Activated CD8-positive, alpha-beta T cell treated with anti-CD3 and anti-CD28 coated beads, Interleukin-2, amount 10 ng/mL, durations not matched to agents 7 days and 5 days (primary cell): ENCODE data around the gene APBA1. TPM values are rescaled to one million over a fixed set of nuclear protein-coding genes. Genes with fewer than 3 reads are reported as not detected.

Experiments
- ATAC-seq: fragments of 150-1000 bp; cut with Tn5 transposase; one replicate; pipeline ENCODE4 v1.10.0; 2021; ENCODE audit warnings: moderate library complexity
- CTCF ChIA-PET: fragments of 350-600 bp; sonication (Branson Sonifier 250); formaldehyde crosslinking; loops from one replicate; lab custom pipeline; 2021; ENCODE audit warnings: antibody characterized with exemption; lab: Charles Lee
- POLR2A ChIA-PET: fragments of 350-600 bp; sonication (Branson Sonifier 250); formaldehyde crosslinking; loops from one replicate; lab custom pipeline; 2021; ENCODE audit warnings: antibody characterized with exemption; lab: Charles Lee
- DNase-seq: peaks from one replicate; pipeline ENCODE4 v3.0.0-alpha.2; 2020
- H3K27ac Mint-ChIP-seq: one replicate; pipeline ENCODE4 v1.8.0; 2021; ENCODE audit warnings: mild to moderate bottlenecking, mixed read lengths
- H3K27me3 Mint-ChIP-seq: one replicate; pipeline ENCODE4 v1.8.0; 2021; ENCODE audit warnings: low read depth, mixed read lengths
- H3K36me3 Mint-ChIP-seq: one replicate; pipeline ENCODE4 v1.8.0; 2021; ENCODE audit warnings: low read depth, mixed read lengths
- H3K4me1 Mint-ChIP-seq: one replicate; pipeline ENCODE4 v1.8.0; 2021; ENCODE audit warnings: low read depth, mixed read lengths
- H3K4me3 Mint-ChIP-seq: one replicate; pipeline ENCODE4 v1.8.0; 2021; ENCODE audit warnings: mild to moderate bottlenecking, mixed read lengths
- H3K9me3 Mint-ChIP-seq: one replicate; pipeline ENCODE4 v1.8.0; 2022; ENCODE audit warnings: mixed read lengths; ENCODE audit not compliant: insufficient read depth
- total RNA-seq, 2 experiments: library from RNA; stranded (reverse); gene quantifications; one replicate each; pipeline ENCODE4 v1.2.3, GENCODE V29; 2021

Gene APBA1
- total RNA-seq = under 1 TPM; 0.13 TPM

DNA sequence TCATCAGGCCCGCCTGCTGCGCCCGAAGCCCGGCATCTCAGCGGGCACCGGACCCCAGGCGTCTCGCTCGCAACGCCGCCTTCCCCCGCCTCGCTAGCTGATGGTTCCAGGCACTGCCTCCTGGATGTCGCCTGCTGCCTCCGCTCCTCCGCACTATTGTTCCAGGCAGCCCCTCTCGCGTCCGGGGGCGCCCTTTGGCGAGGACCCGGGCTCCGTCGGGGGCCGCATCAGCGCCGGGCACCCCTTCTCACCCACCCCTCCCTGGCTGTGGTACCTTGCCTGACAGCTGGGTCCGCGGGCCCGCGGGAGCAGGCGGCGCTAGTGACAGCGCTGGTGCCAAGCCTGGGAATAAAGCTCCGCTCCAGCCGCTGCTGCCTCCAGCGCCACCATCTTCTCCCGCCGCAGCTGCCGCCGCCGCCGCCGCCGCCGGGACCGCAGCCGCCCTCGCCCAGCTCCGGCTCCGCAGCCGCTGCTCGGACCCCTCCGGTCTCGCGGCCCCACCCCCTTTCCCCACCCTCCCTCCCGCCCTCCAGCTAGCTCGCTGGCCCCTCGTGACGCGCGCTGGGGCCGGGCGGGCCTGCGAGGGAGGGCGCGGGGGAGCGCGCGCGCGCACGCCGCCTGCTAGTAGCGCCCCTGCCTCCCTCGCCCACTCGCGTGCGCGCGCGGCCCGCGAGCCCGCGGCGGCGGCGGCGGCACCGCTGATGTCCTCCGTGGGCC lies at the start of gene APBA1:
Gene APBA1 (minus strand): TSS at position 493 of the 717 bp plus-strand sequence.
- peak within 1 kb of the TSS; percentile 73 for H3K4me3 Mint-ChIP-seq
- ChIA-PET POLR2A (interaction anchor here (1.6 kb wide), 1 partner anchor 87 kb away, joined by 5 read pairs; no protein-coding TSS in a partner anchor), CTCF (interaction anchor here (0.7 to 2.5 kb wide), 10 partner anchors 12 to 252 kb away, joined by 3 to 10 read pairs (median 4); no protein-coding TSS in a partner anchor)
- peaks cover 31% of the 10 kb centered on the region for H3K27me3 Mint-ChIP-seq
- H3K4me1 Mint-ChIP-seq = peaks cover 15% of the 10 kb centered on the region
- H3K27ac Mint-ChIP-seq = no peak within 1 kb of the TSS
- no peaks in the 10 kb centered on the region for H3K9me3 Mint-ChIP-seq
- ATAC-seq (peak; percentile 55), DNase-seq (peak; percentile 22)
- no peaks in the 10 kb centered on the region for H3K36me3 Mint-ChIP-seq

DNA sequence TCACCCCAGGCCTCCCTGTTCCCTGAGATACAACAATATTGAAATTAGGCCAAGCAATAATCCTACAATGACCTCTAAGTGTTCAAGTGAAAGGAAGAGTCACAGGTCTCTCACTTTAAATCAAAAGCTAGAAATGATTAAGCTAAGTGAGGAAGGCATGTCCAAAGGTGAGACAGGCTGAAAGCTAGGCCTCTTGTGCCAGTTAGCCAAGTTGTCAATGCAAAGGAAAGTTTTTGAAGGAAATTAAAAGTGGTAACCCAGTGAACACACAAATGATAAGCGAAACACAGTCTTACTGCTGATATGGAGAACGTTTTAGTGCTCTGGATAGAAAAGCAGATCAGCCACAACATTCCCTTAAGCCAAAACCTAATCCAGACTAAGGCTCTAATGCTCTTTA lies 47.8 kb upstream of the APBA1 start:
- Mint-ChIP-seq H3K4me1 (no peaks in the 10 kb centered on the region), H3K27ac (peak overlapping the region; percentile 24), H3K4me3 (no peak overlapping the region), H3K36me3 (peaks cover 57% of the 10 kb centered on the region), H3K9me3 (no peaks in the 10 kb centered on the region), H3K27me3 (no peaks in the 10 kb centered on the region)
- POLR2A ChIA-PET = no interaction called here
- ATAC-seq (no peak), DNase-seq (no peak)
- CTCF ChIA-PET = interaction anchor here (0.6 kb wide), 1 partner anchor 13 kb away, joined by 3 read pairs; no protein-coding TSS in a partner anchor

DNA sequence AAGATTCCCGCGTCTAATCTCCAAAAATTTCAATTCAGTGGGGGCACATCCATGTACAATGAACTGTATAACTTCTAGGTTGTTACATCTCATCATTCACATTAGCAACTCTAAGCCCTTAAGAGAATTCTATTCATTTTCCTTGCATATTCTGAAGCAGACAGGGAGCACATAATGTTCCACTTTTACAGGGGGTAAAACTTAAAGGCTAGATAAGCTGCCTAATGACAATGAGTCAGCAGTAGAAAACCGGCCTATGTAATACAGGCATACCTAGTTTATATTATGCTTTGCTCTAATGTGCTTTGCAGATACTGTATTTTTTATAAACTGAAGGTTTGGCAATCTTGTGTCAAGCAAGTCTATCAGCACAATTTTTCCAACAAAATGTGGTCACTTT lies 47.2 kb upstream of the APBA1 start:
- H3K4me3 Mint-ChIP-seq = no peak overlapping the region
- DNase-seq (no peak), ATAC-seq (no peak)
- no peak overlapping the region for H3K27ac Mint-ChIP-seq
- H3K36me3 Mint-ChIP-seq = peaks cover 53% of the 10 kb centered on the region
- no peaks in the 10 kb centered on the region for H3K9me3 Mint-ChIP-seq
- ChIA-PET CTCF (no interaction called here), POLR2A (no interaction called here)
- H3K27me3 Mint-ChIP-seq = no peaks in the 10 kb centered on the region
- H3K4me1 Mint-ChIP-seq = no peaks in the 10 kb centered on the region

DNA sequence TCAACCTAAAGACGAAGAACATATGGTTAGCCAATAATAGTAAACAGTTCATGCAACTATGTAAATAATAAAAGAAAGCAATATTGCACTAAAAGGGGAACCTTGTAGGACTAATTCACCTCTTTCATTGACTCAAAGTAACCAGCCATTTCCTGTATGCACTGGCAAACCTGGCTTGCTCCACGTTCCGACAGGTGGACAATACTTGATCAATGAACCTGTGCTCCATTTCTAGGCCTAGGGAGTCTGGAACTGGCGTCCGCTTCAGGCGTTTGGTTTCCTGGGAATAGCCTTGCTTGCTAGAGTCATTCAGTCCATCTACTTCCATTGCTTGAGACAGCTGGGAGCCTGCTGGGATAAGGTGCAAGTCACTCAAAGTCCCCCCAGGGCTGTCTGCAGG lies 46.0 kb upstream of the APBA1 start:
- Mint-ChIP-seq H3K36me3 (peaks cover 51% of the 10 kb centered on the region), H3K27ac (no peak overlapping the region), H3K27me3 (no peaks in the 10 kb centered on the region), H3K9me3 (no peaks in the 10 kb centered on the region), H3K4me3 (no peak overlapping the region), H3K4me1 (no peaks in the 10 kb centered on the region)
- no peak for ATAC-seq
- POLR2A ChIA-PET = interaction anchor here (0.6 kb wide), 1 partner anchor 676 kb away, joined by 3 read pairs; no protein-coding TSS in a partner anchor
- DNase-seq = no peak
- CTCF ChIA-PET = no interaction called here

DNA sequence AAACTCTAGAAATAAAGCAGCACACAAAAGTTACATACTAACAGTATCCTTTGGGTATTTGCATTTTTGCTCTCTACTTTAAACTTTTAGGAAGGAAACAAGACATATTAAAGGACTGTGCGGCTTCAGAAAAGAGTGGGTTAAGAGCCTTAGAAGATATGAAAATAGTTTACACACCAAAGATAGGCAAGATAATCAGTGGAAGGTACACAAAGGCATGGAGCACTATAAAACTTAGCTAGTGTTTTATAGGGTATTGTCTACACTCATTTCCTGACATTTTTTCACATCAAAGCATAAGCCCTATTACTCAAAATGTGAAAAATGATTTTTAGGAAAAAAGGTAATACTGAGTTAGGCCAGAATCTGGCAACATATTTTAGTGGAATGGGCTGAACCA lies 43.7 kb upstream of the APBA1 start:
- H3K4me3 Mint-ChIP-seq = no peak overlapping the region
- H3K27ac Mint-ChIP-seq = no peak overlapping the region
- no peak for DNase-seq
- H3K36me3 Mint-ChIP-seq = peaks cover 47% of the 10 kb centered on the region
- CTCF ChIA-PET = no interaction called here
- ATAC-seq = no peak
- POLR2A ChIA-PET = no interaction called here
- no peaks in the 10 kb centered on the region for H3K4me1 Mint-ChIP-seq
- H3K27me3 Mint-ChIP-seq = no peaks in the 10 kb centered on the region
- no peaks in the 10 kb centered on the region for H3K9me3 Mint-ChIP-seq

DNA sequence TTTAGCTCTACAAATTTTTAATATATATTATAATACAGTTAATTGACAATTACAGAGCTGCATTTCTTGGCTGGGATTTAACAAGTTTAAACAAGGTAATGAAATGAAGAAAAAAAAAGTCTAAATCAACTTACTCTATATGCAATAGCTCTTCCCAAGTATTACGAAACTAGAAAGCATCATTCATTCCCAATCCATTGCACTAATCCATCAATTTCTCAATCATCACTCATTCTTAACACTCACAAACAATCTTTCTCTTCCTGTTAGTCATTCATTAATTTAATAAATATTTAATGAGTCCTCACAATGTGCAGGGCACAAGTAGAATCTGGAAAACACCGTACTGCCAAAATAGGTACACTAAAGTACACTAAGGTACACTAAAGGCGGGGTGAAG lies 42.9 kb upstream of the APBA1 start:
- H3K27me3 Mint-ChIP-seq = no peaks in the 10 kb centered on the region
- no peak for ATAC-seq
- CTCF ChIA-PET = no interaction called here
- no peak for DNase-seq
- no peaks in the 10 kb centered on the region for H3K4me1 Mint-ChIP-seq
- no peak overlapping the region for H3K27ac Mint-ChIP-seq
- POLR2A ChIA-PET = no interaction called here
- no peak overlapping the region for H3K4me3 Mint-ChIP-seq
- H3K36me3 Mint-ChIP-seq = peaks cover 42% of the 10 kb centered on the region
- no peaks in the 10 kb centered on the region for H3K9me3 Mint-ChIP-seq

DNA sequence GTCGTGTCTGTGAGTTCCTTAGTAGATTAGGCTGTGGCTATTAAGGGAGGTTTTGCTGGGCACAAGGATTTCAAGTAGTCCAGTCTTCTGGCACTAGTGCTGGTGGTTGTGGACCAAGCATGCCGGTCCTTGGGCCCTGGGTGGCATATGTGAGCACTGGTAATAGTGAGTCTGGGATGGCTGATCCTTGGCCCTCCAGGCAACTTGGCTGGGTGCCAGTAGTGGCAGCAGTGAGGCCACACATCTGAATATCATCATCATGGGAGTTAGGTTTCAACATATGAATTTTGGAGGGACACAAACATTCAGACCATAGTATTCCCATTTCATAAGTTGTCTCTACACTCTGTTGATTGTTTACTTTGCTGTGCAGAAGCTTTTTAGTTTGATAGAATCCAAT lies 25.3 kb upstream of the APBA1 start:
- ATAC-seq = no peak
- Mint-ChIP-seq H3K9me3 (peaks cover 32% of the 10 kb centered on the region), H3K4me1 (no peaks in the 10 kb centered on the region), H3K36me3 (peaks cover 3% of the 10 kb centered on the region), H3K4me3 (no peak overlapping the region), H3K27ac (no peak overlapping the region), H3K27me3 (peaks cover 15% of the 10 kb centered on the region)
- ChIA-PET POLR2A (no interaction called here), CTCF (no interaction called here)
- DNase-seq = no peak

DNA sequence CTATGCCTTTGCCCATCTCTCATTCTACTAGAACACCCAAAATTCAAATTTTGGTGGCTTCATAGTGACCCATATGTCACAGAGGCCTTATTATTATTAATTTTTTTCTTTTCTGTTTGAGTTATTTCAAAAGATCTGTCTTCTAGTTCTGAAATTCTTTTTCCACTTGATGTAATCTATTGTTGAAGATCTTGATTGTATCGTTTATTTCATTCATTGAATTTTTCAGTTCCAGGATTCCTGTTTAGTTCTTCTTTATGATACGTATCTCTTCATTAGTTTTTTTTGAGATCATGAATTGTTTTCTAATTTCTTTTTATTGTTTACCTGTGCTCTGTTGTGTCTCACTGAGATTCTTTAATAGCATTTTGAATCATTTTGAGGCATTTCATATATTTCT lies 24.6 kb upstream of the APBA1 start:
- peaks cover 3% of the 10 kb centered on the region for H3K36me3 Mint-ChIP-seq
- no peak overlapping the region for H3K27ac Mint-ChIP-seq
- H3K9me3 Mint-ChIP-seq = peaks cover 32% of the 10 kb centered on the region
- CTCF ChIA-PET = no interaction called here
- POLR2A ChIA-PET = no interaction called here
- H3K27me3 Mint-ChIP-seq = peaks cover 19% of the 10 kb centered on the region
- H3K4me1 Mint-ChIP-seq = no peaks in the 10 kb centered on the region
- H3K4me3 Mint-ChIP-seq = no peak overlapping the region
- no peak for DNase-seq
- ATAC-seq = no peak

DNA sequence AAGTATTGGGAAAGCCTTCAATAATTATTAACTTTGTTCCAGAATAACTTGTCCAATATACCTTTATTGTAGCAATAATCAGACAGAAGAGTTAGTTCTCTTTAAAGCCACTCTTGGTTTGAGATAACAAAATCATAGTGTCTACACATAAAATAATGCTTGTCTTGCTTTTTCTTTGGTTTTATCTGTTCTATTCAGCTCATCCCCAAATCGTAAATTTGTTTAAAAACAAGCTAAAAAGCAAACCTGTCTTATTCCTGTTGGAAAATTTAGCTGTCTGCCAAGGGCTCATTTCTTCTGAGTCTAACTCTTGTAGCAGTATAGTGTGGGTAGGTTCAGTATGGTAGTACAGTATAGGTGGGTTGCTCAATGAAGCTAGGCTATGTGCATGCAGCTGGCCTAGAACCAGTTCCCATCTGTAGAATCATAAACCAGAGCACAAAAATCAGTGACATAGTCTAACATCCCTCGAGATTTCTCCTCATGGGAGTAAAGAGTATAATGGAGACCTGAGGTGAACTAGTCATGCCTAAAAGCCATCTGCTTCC lies 17.9 kb upstream of the APBA1 start:
- ChIA-PET POLR2A (no interaction called here), CTCF (interaction anchor here (0.7 kb wide), 1 partner anchor 603 kb away, joined by 3 read pairs; no protein-coding TSS in a partner anchor)
- Mint-ChIP-seq H3K27me3 (peaks cover 31% of the 10 kb centered on the region), H3K4me3 (no peak overlapping the region), H3K9me3 (no peaks in the 10 kb centered on the region), H3K4me1 (no peaks in the 10 kb centered on the region), H3K36me3 (no peaks in the 10 kb centered on the region), H3K27ac (no peak overlapping the region)
- no peak for DNase-seq
- no peak for ATAC-seq

DNA sequence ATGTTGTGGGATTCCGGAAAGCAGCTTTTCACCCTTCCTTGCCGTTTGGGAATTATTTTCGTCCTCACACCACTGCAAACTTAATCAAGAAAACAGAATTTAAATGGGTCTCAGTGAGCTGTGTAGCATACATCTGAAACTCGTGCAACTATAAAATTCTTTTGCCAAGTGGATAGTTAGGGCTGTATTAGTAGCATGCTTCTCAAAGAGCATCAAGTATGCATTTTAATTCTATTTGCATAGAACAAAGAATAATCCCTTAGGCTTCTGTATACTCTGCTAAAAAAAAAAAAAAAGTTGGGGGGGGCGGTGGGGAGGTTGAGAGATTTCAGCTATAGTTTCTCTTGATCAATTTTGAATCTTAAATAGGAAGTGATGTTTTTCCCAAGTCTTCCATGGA lies 11.8 kb upstream of the APBA1 start:
- ChIA-PET POLR2A (no interaction called here), CTCF (no interaction called here)
- ATAC-seq (no peak), DNase-seq (no peak)
- H3K9me3 Mint-ChIP-seq = no peaks in the 10 kb centered on the region
- peaks cover 16% of the 10 kb centered on the region for H3K27me3 Mint-ChIP-seq
- no peaks in the 10 kb centered on the region for H3K36me3 Mint-ChIP-seq
- no peak overlapping the region for H3K4me3 Mint-ChIP-seq
- H3K27ac Mint-ChIP-seq = no peak overlapping the region
- H3K4me1 Mint-ChIP-seq = no peaks in the 10 kb centered on the region

DNA sequence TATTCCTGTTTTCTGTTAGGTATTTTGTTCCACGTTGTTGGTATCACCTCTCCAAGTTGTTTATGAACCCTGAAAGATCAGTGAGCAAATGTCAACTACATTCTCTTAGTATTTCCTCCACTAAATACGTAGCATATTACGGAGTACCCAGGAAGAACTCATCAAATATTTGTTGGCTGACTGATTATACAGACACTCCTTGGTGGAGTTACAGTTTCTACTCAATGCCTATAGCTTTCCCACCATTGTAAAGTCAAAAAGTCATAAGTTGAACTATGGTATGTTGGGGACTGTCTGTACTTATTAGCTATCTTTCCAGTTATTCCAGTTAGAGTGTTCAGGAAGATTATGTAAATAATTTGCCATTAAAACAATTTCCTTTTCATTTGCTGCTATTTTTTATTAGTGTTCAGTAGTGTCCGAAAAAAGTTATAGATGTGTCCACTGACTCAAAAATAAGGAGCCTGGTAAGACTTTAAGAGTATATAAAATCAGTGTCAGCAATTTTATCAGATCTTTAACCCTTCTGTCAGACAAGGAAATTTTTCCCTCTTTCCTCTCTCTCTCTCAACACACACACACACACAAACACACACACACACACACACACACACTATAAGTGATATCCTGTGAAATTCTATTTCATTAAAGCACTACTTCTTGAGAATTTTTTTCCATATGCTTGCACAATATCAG lies 6.8 kb upstream of the APBA1 start:
- ChIA-PET POLR2A (no interaction called here), CTCF (no interaction called here)
- no peaks in the 10 kb centered on the region for H3K9me3 Mint-ChIP-seq
- peaks cover 7% of the 10 kb centered on the region for H3K4me1 Mint-ChIP-seq
- no peak overlapping the region for H3K4me3 Mint-ChIP-seq
- peaks cover 23% of the 10 kb centered on the region for H3K27me3 Mint-ChIP-seq
- H3K27ac Mint-ChIP-seq = no peak overlapping the region
- no peak for ATAC-seq
- H3K36me3 Mint-ChIP-seq = no peaks in the 10 kb centered on the region
- no peak for DNase-seq

DNA sequence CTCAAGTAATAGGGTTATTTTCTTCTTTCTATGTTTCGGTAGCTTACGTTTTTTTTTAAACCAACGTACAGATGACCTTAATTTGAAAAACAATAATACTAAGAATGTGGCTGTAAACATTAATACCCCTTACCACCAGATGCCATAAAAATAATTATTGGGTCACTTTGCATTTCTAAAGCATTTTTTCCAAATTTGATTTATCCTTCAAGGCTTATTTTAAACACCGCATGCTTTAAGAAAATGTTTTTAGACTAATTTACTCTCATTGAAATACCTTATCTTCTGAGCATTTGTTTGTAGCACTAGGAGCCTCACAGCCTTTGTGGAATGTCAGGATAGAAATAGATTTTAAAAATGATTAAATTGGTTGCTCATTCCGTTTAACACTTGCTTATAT lies 5.8 kb upstream of the APBA1 start:
- ChIA-PET POLR2A (no interaction called here), CTCF (no interaction called here)
- peaks cover 22% of the 10 kb centered on the region for H3K27me3 Mint-ChIP-seq
- H3K4me1 Mint-ChIP-seq = peaks cover 11% of the 10 kb centered on the region
- no peak for ATAC-seq
- DNase-seq = no peak
- no peak overlapping the region for H3K27ac Mint-ChIP-seq
- no peak overlapping the region for H3K4me3 Mint-ChIP-seq
- no peaks in the 10 kb centered on the region for H3K9me3 Mint-ChIP-seq
- no peaks in the 10 kb centered on the region for H3K36me3 Mint-ChIP-seq
